Measurements from ENCODE around the gene ZNF154.

The ZNF154 gene

DNA sequence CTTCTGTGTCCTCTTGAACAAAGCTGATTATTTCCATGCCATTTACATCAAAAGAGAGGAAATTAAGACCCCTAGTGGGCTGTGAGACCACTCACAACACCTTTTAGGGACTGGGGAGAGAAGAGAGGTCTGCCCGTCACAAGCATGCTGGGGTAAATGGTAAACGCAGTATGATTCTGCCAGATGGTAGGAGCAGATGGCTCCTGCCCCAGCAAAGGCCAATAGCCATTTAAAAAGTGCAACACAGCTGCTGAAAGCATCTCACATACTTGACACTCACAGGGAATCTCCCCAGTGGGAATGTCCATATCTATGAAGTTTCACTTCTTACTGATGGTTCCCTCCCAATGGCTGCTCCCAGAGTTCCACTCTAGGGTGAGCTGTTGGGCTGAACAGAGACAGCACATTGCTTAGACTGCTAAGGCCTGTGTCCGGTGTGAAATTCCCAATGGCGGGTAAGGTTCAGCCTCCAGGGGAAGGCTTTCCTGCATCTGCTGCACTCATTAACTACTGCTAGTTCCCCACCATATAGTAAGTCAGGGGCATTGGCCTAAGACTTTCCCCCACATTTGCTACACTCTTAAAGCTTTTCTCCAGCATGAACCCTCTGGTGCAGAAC lies 11.0 kb upstream of the ZNF154 start:
- no peak overlapping the region for H3K4me2 ChIP-seq (ENCODE audit: low read length)
- no peaks in the 10 kb centered on the region for H3K4me1 ChIP-seq (ENCODE audit: control insufficient read depth, low read depth, low read length)
- H3K79me1 ChIP-seq (ENCODE audit: low read length): no peaks in the 10 kb centered on the region
- H3K9ac ChIP-seq (ENCODE audit: low read length): no peak overlapping the region
- H3K27ac ChIP-seq (ENCODE audit: low read depth, low read length): no peak overlapping the region
- H3K27me3 ChIP-seq (ENCODE audit: insufficient read depth, low read length, poor library complexity): no peaks in the 10 kb centered on the region
- H3K4ac ChIP-seq (ENCODE audit: low read depth, low read length): no peak overlapping the region
- H3K79me2 ChIP-seq (ENCODE audit: control insufficient read depth, insufficient read depth, low read length): no peaks in the 10 kb centered on the region
- peaks cover 7% of the 10 kb centered on the region for H3K36me3 ChIP-seq (ENCODE audit: control insufficient read depth, insufficient read depth, low read length)
- no peak overlapping the region for H3K4me3 ChIP-seq (ENCODE audit: low read length)
- no peak overlapping the region for H4K5ac ChIP-seq (ENCODE audit: low read length)
- no peak overlapping the region for H2BK120ac ChIP-seq (ENCODE audit: low read depth, low read length)
- no peak overlapping the region for H2BK15ac ChIP-seq (replicated peaks; ENCODE audit: low read depth)
- no peak overlapping the region for H4K8ac ChIP-seq (ENCODE audit: low read depth, low read length)
- H3K56ac ChIP-seq (ENCODE audit: low read length): no peak overlapping the region
- WGBS (ENCODE audit: extremely low coverage, insufficient coverage, low lambda C conversion rate): no CpG with 5 or more reads among the region's 4 CpGs
- H2BK5ac ChIP-seq (ENCODE audit: low read length): no peak overlapping the region
- no peak overlapping the region for H2AK5ac ChIP-seq (ENCODE audit: low read length)
- H3K23ac ChIP-seq (ENCODE audit: low read length): no peak overlapping the region
- H3K18ac ChIP-seq (ENCODE audit: low read length): no peak overlapping the region
- no peak for DNase-seq

DNA sequence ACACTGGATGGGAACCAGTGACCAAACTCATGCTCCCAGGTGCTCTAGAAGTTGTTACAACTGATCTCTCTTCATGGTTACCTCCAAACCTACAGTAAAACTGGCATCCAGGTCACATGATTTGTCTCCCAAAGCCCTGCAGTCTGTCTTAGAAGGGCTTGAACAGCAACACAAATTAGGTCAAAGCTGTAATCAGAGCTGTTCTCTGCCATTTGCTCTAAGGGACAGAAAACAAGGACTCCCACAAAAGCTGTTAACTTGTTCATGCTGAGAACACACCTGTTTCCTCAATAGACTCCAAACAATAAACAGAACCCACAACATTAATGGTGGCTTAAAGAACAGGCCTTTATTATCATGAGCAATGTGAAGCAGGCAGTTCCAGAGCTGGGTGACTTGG lies 10.4 kb upstream of the ZNF154 start:
- Histone ChIP-seq H3K56ac (ENCODE audit: low read length) (no peak overlapping the region), H3K27me3 (ENCODE audit: insufficient read depth, low read length, poor library complexity) (no peaks in the 10 kb centered on the region), H3K27ac (ENCODE audit: low read depth, low read length) (no peak overlapping the region), H2BK120ac (ENCODE audit: low read depth, low read length) (no peak overlapping the region), H4K8ac (ENCODE audit: low read depth, low read length) (no peak overlapping the region), H3K4me2 (ENCODE audit: low read length) (no peak overlapping the region), H3K36me3 (ENCODE audit: control insufficient read depth, insufficient read depth, low read length) (peaks cover 7% of the 10 kb centered on the region), H3K4me1 (ENCODE audit: control insufficient read depth, low read depth, low read length) (no peaks in the 10 kb centered on the region), H2AK5ac (ENCODE audit: low read length) (no peak overlapping the region), H2BK15ac (replicated peaks; ENCODE audit: low read depth) (no peak overlapping the region), H3K4ac (ENCODE audit: low read depth, low read length) (no peak overlapping the region), H3K79me1 (ENCODE audit: low read length) (no peaks in the 10 kb centered on the region), H3K79me2 (ENCODE audit: control insufficient read depth, insufficient read depth, low read length) (no peaks in the 10 kb centered on the region), H3K18ac (ENCODE audit: low read length) (no peak overlapping the region), H4K5ac (ENCODE audit: low read length) (no peak overlapping the region), H3K9ac (ENCODE audit: low read length) (no peak overlapping the region), H3K4me3 (ENCODE audit: low read length) (no peak overlapping the region), H3K23ac (ENCODE audit: low read length) (no peak overlapping the region), H2BK5ac (ENCODE audit: low read length) (no peak overlapping the region)
- no peak for DNase-seq

DNA sequence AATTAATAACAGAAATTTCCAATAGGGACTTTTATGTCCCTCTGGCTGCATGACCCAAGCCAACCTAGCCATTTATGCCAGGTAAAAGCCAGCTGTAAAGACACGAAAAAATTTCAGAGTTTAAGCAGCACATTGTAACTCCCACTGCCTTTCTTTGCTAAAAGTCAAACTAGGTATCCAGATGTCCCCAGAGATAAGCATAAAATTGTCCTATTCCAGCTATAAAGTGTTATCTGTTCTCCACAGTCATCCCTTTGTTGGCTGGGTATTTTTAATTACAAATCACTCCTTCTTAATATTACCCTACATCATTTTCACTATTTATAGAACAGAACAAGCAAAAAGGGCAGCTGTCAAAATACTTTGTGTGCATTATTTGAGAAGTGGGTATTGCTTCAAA lies 3.2 kb upstream of the ZNF154 start:
- Histone ChIP-seq H3K4me1 (ENCODE audit: control insufficient read depth, low read depth, low read length) (peaks cover 6% of the 10 kb centered on the region), H2BK120ac (ENCODE audit: low read depth, low read length) (no peak overlapping the region), H4K8ac (ENCODE audit: low read depth, low read length) (no peak overlapping the region), H3K4me2 (ENCODE audit: low read length) (no peak overlapping the region), H3K18ac (ENCODE audit: low read length) (no peak overlapping the region), H3K9ac (ENCODE audit: low read length) (no peak overlapping the region), H2BK15ac (replicated peaks; ENCODE audit: low read depth) (no peak overlapping the region), H3K4ac (ENCODE audit: low read depth, low read length) (no peak overlapping the region), H3K79me2 (ENCODE audit: control insufficient read depth, insufficient read depth, low read length) (peaks cover 13% of the 10 kb centered on the region), H3K27ac (ENCODE audit: low read depth, low read length) (no peak overlapping the region), H3K79me1 (ENCODE audit: low read length) (peaks cover 9% of the 10 kb centered on the region), H2AK5ac (ENCODE audit: low read length) (no peak overlapping the region), H3K23ac (ENCODE audit: low read length) (no peak overlapping the region), H3K27me3 (ENCODE audit: insufficient read depth, low read length, poor library complexity) (no peaks in the 10 kb centered on the region), H3K4me3 (ENCODE audit: low read length) (no peak overlapping the region), H3K56ac (ENCODE audit: low read length) (no peak overlapping the region), H4K5ac (ENCODE audit: low read length) (no peak overlapping the region), H3K36me3 (ENCODE audit: control insufficient read depth, insufficient read depth, low read length) (no peaks in the 10 kb centered on the region), H2BK5ac (ENCODE audit: low read length) (no peak overlapping the region)
- WGBS (ENCODE audit: extremely low coverage, insufficient coverage, low lambda C conversion rate): no CpG with 5 or more reads among the region's 1 CpG
- no peak for DNase-seq

DNA sequence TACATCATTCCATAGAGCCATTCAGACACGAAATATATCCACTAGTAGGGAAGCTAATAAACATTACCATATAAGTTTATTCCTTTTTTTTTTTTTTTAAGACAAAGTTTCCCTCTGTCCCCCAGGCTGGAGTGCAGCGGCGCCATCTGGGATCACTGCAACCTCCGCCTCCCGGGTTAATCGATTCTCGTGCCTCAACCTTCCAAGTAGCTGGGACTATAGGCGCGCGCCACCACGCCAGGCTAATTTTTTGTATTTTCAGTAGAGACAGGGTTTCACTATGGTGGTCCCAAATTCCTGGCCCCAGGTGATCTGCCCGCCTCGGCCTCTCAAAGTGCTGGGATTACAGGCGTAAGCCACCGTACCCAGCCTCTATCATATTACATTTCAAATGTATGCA lies 612 bp upstream of the ZNF154 start:
- Histone ChIP-seq H2BK5ac (ENCODE audit: low read length) (no peak overlapping the region), H3K27me3 (ENCODE audit: insufficient read depth, low read length, poor library complexity) (no peaks in the 10 kb centered on the region), H4K5ac (ENCODE audit: low read length) (peak overlapping the region; percentile 47), H3K56ac (ENCODE audit: low read length) (peak overlapping the region; percentile 93), H3K23ac (ENCODE audit: low read length) (no peak overlapping the region), H3K9ac (ENCODE audit: low read length) (peak overlapping the region; percentile 80), H3K4ac (ENCODE audit: low read depth, low read length) (no peak overlapping the region), H4K8ac (ENCODE audit: low read depth, low read length) (no peak overlapping the region), H3K79me2 (ENCODE audit: control insufficient read depth, insufficient read depth, low read length) (peaks cover 34% of the 10 kb centered on the region), H2BK120ac (ENCODE audit: low read depth, low read length) (no peak overlapping the region), H3K27ac (ENCODE audit: low read depth, low read length) (no peak overlapping the region), H3K79me1 (ENCODE audit: low read length) (peaks cover 27% of the 10 kb centered on the region), H3K4me2 (ENCODE audit: low read length) (peak overlapping the region; percentile 98), H3K18ac (ENCODE audit: low read length) (no peak overlapping the region), H3K4me1 (ENCODE audit: control insufficient read depth, low read depth, low read length) (peaks cover 7% of the 10 kb centered on the region), H2AK5ac (ENCODE audit: low read length) (no peak overlapping the region), H2BK15ac (replicated peaks; ENCODE audit: low read depth) (no peak overlapping the region), H3K36me3 (ENCODE audit: control insufficient read depth, insufficient read depth, low read length) (no peaks in the 10 kb centered on the region), H3K4me3 (ENCODE audit: low read length) (no peak overlapping the region)
- DNase-seq: peak; percentile 28
- WGBS (ENCODE audit: extremely low coverage, insufficient coverage, low lambda C conversion rate): no CpG with 5 or more reads among the region's 15 CpGs

DNA sequence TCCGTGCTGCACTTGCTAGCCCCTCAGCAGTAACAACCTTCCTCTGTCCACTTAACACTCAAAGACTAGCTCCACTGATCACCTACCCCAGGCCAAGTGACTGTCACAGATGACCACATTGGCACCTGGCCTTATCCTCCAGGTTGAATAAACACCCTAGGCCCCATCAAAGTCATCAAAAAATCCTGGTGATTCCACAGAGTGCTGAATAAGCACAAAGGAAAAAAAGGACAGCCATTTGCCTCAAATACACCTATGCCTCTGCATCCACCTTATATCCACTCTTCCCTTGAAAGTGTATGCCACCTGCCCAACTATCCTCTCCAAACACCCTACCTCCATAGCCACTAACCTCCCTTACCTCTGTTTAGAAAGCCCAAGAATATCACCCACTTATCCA lies 2.7 kb downstream of the ZNF154 start:
- H3K27ac ChIP-seq (ENCODE audit: low read depth, low read length): no peak overlapping the region

DNA sequence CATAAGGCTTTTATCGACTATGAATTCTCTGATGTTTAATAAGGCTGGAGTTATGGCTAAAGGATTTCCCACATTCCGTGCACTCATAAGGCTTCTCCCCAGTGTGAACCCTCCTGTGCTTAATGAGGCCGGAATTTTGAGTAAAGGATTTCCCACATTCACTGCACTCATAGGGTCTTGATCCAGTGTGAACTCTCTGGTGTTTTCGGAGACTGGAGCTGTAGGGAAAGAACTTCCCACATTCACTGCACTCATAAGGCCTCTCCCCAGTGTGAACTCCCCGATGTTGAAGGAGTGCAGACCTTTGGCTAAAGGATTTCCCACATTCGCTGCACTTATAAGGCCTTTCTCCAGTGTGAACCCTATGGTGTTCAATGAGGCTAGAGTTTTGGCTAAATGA lies 7.4 kb downstream of the ZNF154 start:
- Histone ChIP-seq H3K4me1 (ENCODE audit: control insufficient read depth, low read depth, low read length) (no peaks in the 10 kb centered on the region), H2BK5ac (ENCODE audit: low read length) (no peak overlapping the region), H3K23ac (ENCODE audit: low read length) (no peak overlapping the region), H3K27ac (ENCODE audit: low read depth, low read length) (no peak overlapping the region), H2BK15ac (replicated peaks; ENCODE audit: low read depth) (no peak overlapping the region), H3K27me3 (ENCODE audit: insufficient read depth, low read length, poor library complexity) (no peaks in the 10 kb centered on the region), H3K79me1 (ENCODE audit: low read length) (peaks cover 26% of the 10 kb centered on the region), H4K8ac (ENCODE audit: low read depth, low read length) (no peak overlapping the region), H3K36me3 (ENCODE audit: control insufficient read depth, insufficient read depth, low read length) (peaks cover 22% of the 10 kb centered on the region), H4K5ac (ENCODE audit: low read length) (no peak overlapping the region), H3K18ac (ENCODE audit: low read length) (no peak overlapping the region), H3K56ac (ENCODE audit: low read length) (no peak overlapping the region), H2AK5ac (ENCODE audit: low read length) (no peak overlapping the region), H3K4me2 (ENCODE audit: low read length) (no peak overlapping the region), H3K4ac (ENCODE audit: low read depth, low read length) (no peak overlapping the region), H2BK120ac (ENCODE audit: low read depth, low read length) (no peak overlapping the region), H3K4me3 (ENCODE audit: low read length) (no peak overlapping the region), H3K79me2 (ENCODE audit: control insufficient read depth, insufficient read depth, low read length) (peaks cover 22% of the 10 kb centered on the region), H3K9ac (ENCODE audit: low read length) (no peak overlapping the region)
- WGBS (ENCODE audit: extremely low coverage, insufficient coverage, low lambda C conversion rate): no CpG with 5 or more reads among the region's 6 CpGs
- no peak for DNase-seq

More for the DNA sequence above, 2.7 kb downstream of the ZNF154 start:
- H3K27me3 ChIP-seq (ENCODE audit: insufficient read depth, low read length, poor library complexity): no peaks in the 10 kb centered on the region
- no peak overlapping the region for H2BK5ac ChIP-seq (ENCODE audit: low read length)
- H3K4me3 ChIP-seq (ENCODE audit: low read length): no peak overlapping the region
- H3K79me1 ChIP-seq (ENCODE audit: low read length): peaks cover 35% of the 10 kb centered on the region
- H3K9ac ChIP-seq (ENCODE audit: low read length): no peak overlapping the region
- H3K79me2 ChIP-seq (ENCODE audit: control insufficient read depth, insufficient read depth, low read length): peaks cover 38% of the 10 kb centered on the region
- no peak for DNase-seq
- no peak overlapping the region for H3K56ac ChIP-seq (ENCODE audit: low read length)
- H3K36me3 ChIP-seq (ENCODE audit: control insufficient read depth, insufficient read depth, low read length): peaks cover 15% of the 10 kb centered on the region
- no peak overlapping the region for H3K23ac ChIP-seq (ENCODE audit: low read length)
- no peak overlapping the region for H4K5ac ChIP-seq (ENCODE audit: low read length)
- H2BK15ac ChIP-seq (replicated peaks; ENCODE audit: low read depth): no peak overlapping the region
- no peak overlapping the region for H3K18ac ChIP-seq (ENCODE audit: low read length)
- no peak overlapping the region for H2AK5ac ChIP-seq (ENCODE audit: low read length)
- peaks cover 7% of the 10 kb centered on the region for H3K4me1 ChIP-seq (ENCODE audit: control insufficient read depth, low read depth, low read length)
- H2BK120ac ChIP-seq (ENCODE audit: low read depth, low read length): no peak overlapping the region
- WGBS (ENCODE audit: extremely low coverage, insufficient coverage, low lambda C conversion rate): no CpG with 5 or more reads among the region's 1 CpG
- no peak overlapping the region for H3K4me2 ChIP-seq (ENCODE audit: low read length)
- H3K4ac ChIP-seq (ENCODE audit: low read depth, low read length): no peak overlapping the region
- no peak overlapping the region for H4K8ac ChIP-seq (ENCODE audit: low read depth, low read length)
